M059J (cell line): ENCODE data around the gene TMSB15A. TPM values are rescaled to one million over a fixed set of nuclear protein-coding genes. Genes with fewer than 3 reads are reported as not detected.
"Not testable (repeated sequence)": the region's sequence is repeated elsewhere in the genome, so short reads cannot be mapped to it uniquely, and the experiment has no call there.

Source experiments
- DNase-seq: peaks from one replicate; pipeline ENCODE4 v3.0.0-alpha.2; 2012; ENCODE audit warnings: low read depth
- total RNA-seq: library from RNA; depleted of rRNA; stranded (reverse); fragments of >200 nt; shearing (Covaris generic); gene quantifications from 2 replicates; pipeline ENCODE4 v1.2.3, GENCODE V29; 2014; rRNA removed

Gene TMSB15A
- total RNA-seq = 13.7 and 21.5 TPM in 2 replicates

DNA sequence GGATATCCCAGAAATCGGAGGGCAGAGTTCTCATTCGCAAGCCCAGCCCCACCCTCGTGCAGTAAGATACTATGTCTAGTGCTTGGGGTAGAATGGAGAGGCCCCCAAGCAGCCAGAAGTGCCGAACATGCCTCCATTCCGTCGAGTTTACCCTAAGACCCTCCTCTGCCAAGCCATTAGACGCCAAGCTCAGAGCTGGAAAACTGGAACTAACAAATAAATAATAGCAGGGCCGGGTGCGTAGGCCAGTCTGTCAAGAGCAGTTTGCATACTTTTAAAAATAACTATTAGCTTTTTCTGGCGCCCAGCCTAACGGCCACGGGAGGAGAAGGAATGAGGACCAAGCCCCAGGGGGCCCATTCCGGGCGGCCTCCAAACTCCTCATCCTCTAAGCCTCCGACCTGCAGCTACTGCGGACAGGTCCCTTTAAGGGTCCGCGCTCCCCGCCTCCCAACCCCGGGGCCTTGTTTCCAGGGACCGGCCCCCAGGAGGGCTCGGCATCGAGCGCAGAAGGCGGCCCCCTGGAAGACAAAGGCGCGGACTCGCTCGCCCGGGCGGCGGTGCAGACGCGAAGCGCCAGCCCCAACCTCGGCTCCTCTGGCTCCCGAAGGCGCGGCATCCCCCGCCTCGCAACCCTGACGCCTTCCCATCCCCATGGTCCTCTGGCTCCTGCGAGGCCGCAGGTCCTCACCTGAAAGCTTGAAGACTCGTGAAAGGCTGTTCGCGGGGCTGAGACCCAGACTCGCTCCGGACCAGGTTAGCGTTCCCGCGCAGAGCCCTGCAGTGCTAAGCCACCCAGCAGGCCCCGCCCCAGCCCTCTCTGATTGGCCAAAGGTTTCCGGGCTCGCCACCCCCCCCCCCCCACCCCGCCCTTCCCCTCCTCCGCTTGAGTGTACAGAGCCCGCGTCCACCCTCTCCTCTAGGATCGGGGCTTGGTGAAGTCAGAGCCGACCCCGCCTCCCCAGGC is at the start of gene TMSB15A:
TMSB15A (minus strand) TSS at position 765 of the 967 bp plus-strand sequence.
- peak; percentile 60 for DNase-seq

GRCh38 chrX:102560423-102561068 is 44.0 kb upstream of the TMSB15A start:
- no peak for DNase-seq

- DNase-seq = no peak
These were observed 42.1 kb upstream of the TMSB15A start for GRCh38 chrX:102558607-102559006.

DNA sequence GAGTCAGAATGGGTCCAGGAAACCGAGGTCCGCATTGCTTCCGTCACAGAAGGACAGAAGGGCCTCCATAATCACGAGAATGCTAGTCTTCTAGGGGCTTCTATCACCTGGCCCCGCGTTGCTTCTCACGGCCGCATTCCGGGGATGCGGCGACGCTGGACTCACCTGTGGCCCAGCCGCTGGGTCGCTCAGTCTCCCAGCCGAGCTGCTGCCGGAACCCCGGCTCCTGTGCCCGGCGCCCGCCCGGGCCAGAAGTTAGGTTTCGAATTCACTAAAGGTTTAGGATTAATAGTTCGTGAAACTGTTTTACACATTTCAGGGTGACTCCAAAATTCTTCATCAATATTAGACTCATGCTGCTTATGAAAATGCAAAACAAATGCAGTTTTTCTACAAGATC is 31.7 kb upstream of the TMSB15A start:
- no peak for DNase-seq

DNA sequence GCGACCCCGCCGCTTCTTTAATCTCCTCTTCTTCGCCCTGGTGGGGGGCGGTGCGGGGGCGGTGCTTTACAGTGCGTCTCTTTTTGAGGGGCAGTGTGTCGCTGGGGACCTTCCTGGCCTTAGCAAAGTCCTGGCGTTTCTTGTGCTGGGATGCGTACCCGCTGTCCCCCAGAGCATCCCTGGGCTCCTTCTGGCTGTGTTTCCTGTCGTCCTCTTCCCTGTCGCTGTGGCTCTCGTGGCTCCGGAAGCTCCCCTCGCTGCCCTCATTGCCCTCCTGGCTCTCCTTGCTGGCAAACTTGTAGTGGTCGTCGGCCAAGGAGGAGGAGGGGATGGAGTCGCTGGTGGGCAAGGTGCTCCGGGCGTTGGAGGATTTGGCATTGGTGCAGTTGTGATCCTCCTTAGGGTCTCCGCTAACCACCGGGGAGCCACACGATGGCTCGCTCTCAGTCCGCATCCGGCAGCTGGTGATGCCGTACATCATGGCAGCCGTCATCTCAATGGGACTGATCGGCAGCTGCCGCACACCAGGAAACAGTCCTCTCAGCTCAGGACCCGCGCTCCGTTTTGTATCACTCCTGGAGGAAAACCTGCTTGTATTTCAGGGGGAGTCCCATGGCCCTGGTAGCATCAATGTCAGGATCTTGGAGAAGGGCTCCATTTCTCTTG is 30.4 kb upstream of the TMSB15A start:
- peak; percentile 2 for DNase-seq

- not testable (repeated sequence) for DNase-seq
These were observed 29.6 kb upstream of the TMSB15A start for GRCh38 chrX:102546175-102546574.

GRCh38 chrX:102535958-102536357 is 19.4 kb upstream of the TMSB15A start:
- no peak for DNase-seq

GRCh38 chrX:102517326-102517725 is 787 bp upstream of the TMSB15A start:
- DNase-seq = peak; percentile 38

DNA sequence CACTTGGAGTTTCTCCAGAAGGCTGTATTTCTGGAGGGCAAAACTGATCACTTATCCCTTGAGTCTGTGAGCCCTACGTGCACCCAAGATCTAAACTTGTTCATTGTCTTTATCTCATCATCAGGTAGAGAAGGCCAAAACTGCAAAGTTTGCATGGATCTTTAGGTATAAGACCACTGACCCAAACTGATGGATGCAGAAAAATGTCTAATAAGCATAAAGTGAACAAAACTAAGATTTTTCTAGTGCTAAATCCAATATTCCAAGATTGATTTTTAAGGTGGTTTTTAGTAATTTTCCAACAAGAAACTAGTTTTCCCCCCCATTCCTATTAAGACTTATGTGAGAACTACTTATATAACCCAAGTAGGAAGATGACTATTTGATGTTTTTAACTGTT is 2.0 kb downstream of the TMSB15A start:
- DNase-seq = no peak

- no peak for DNase-seq
These were observed 17.8 kb downstream of the TMSB15A start for GRCh38 chrX:102498732-102499131.

GRCh38 chrX:102491766-102492165 is 24.8 kb downstream of the TMSB15A start:
- no peak for DNase-seq

GRCh38 chrX:102478765-102479164 is 37.8 kb downstream of the TMSB15A start:
- not testable (repeated sequence) for DNase-seq

DNA sequence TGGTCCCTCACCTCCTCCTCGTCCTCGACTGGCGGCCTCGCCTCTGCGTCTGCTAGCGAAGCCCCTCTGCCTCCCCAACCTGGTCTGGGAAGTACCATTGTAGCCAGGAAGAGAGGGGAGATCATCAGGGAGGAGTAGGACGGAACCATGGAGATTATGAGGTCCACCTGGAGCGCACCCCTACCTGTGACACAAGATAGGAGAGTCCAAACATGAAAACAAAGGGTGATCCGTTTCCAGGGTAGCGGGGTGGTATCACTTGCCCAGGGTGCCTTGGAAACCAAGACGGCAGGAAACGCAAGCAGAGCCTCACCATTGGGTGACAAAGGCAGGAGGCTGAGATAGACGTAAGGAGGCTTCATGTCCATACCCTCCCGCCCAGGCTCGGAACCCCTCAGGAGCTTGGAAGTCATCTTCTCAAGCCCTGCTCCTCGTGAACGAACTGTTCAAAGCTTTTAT is 44.7 kb downstream of the TMSB15A start, which contains the start of gene TCP11X2:
TCP11X2 (minus strand) TSS at position 51 of the 459 bp plus-strand sequence.
- not testable (repeated sequence) for DNase-seq

DNA sequence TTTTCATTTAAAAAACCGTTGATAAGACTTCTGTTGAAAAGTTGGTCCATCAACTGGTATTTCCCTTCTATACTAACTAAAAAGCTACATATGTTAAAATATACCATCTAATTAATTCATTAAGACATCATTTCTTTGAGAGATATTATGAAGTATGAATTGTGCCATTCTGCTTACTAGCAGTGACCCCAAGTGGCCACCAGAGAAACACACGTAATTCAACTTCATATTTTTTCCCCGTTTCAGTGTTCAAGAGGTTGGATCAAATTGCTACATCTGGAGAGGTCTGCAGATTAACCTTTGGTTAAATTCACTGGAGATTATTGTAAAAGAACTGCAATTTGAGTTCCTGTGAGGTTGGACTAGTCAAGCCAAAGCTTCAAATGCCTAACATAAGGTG is 46.3 kb downstream of the TMSB15A start:
- not testable (repeated sequence) for DNase-seq

Other genes with a start within 250 kb of the TMSB15A start
- gene NXF2B, start 76.7 kb downstream of the TMSB15A start, total RNA-seq = 0.02 and 0.42 TPM in 2 replicates
- gene TCP11X2, start 44.9 kb downstream of the TMSB15A start, total RNA-seq = not detected in 2 replicates
- 14.1 and 16.5 TPM in 2 replicates for gene ARMCX5, start 82.8 kb upstream of the TMSB15A start, total RNA-seq
- gene GPRASP1, start 134.7 kb upstream of the TMSB15A start, total RNA-seq = 0.27 and 0.52 TPM in 2 replicates
- gene GPRASP2, start 195.7 kb upstream of the TMSB15A start, total RNA-seq = 9.3 and 22.3 TPM in 2 replicates
- 3.8 and 8.6 TPM in 2 replicates for gene GPRASP3, start 204.0 kb upstream of the TMSB15A start, total RNA-seq